Measurements from ENCODE around the gene FGF16.

- TF ChIP-seq ZNF274 (IDR thresholded peaks at IDR 0.05; ENCODE audit: low read depth, low read length) (no peak), YY1 (IDR thresholded peaks at IDR 0.05; ENCODE audit: insufficient read depth, insufficient read length) (no peak), SUZ12 (IDR thresholded peaks at IDR 0.05; ENCODE audit: extremely low read depth, insufficient read depth, insufficient read length) (no peak)
These were observed 36.9 kb downstream of the FGF16 start for GRCh38 chrX:77484045-77484444.
